HCT116 (cell line): ENCODE measurements around the gene TMEM238L. TPM values are rescaled to one million over a fixed set of nuclear protein-coding genes. Genes with fewer than 3 reads are reported as not detected.

ENCODE experiments used
- ATAC-seq: fragments of 200-7000 bp; cut with Tn5 transposase; 2 replicates; pipeline ENCODE4 v1.9.1; 2020; ENCODE audit warnings: mild to moderate bottlenecking, moderate library complexity
- BruUV-seq: library from RNA; stranded (reverse); fragments of 400-500 nt; replicated peaks from 2 replicates; lab custom pipeline; 2021; lab: Mats Ljungman, UMichigan
- CTCF ChIA-PET: fragments of 300-600 bp; sonication (Branson Sonifier 250); formaldehyde crosslinking; loops from one replicate; lab custom pipeline; 2021; ENCODE audit warnings: antibody characterized with exemption; lab: Charles Lee
- POLR2A ChIA-PET: fragments of 300-600, 350-600 bp; sonication (Branson Sonifier 250); formaldehyde crosslinking; loops from one replicate; lab custom pipeline; 2021; ENCODE audit warnings: antibody characterized with exemption; lab: Charles Lee
- RAD21 ChIA-PET, 2 experiments: fragments of 300-600 bp; sonication (Branson Sonifier 250); formaldehyde crosslinking; loops; one replicate each; lab custom pipeline; 2023; ENCODE audit warnings: low total read pairs in 2 of 2; ENCODE audit not compliant: uncharacterized antibody in 2 of 2, unreplicated experiment in 2 of 2, low non-redundant PET in 1 of 2; lab: Charles Lee
- DNase-seq: peaks from one replicate; pipeline ENCODE4 v3.0.0-alpha.2; 2010; ENCODE audit warnings: low read depth, low spot score
- H2AFZ ChIP-seq: fragments of 200-600 bp; shearing (Covaris generic), sonication (generic); 2 replicates; pipeline ENCODE4 v1.6.1; 2017; ENCODE audit warnings: low read depth, mixed run types, mixed read lengths, antibody characterized with exemption, low read length; ENCODE audit not compliant: poor library complexity, severe bottlenecking
- H3K27ac ChIP-seq: 2 replicates; pipeline ENCODE4 v1.5.1; 2012; ENCODE audit warnings: low read depth, low read length
- H3K27me3 ChIP-seq: fragments of 200-600 bp; sonication (generic); 2 replicates; pipeline ENCODE4 v1.6.1; 2016; ENCODE audit warnings: mixed run types, low read length, mixed read lengths; ENCODE audit not compliant: insufficient read depth
- H3K36me3 ChIP-seq, 2 experiments: fragments of 200-500 bp in 1 of 2; fragments of 200-600 bp in 1 of 2; sonication (Bioruptor generic) in 1 of 2; sonication (generic) in 1 of 2; 2 replicates each; pipeline versions ENCODE4 v1.5.1 to v1.6.1; 2014 to 2016; ENCODE audit warnings: low read length in 2 of 2, inconsistent platforms in 1 of 2, mixed read lengths in 1 of 2, mixed run types in 1 of 2; ENCODE audit not compliant: insufficient read depth in 2 of 2, control insufficient read depth in 1 of 2
- H3K4me1 ChIP-seq, 2 experiments: fragments of 200-600 bp in 1 of 2; sonication (generic) in 1 of 2; 2 replicates each; pipeline versions ENCODE4 v1.5.1 to v1.6.1; 2012 to 2017; ENCODE audit warnings: low read length in 2 of 2, inconsistent platforms in 1 of 2, mild to moderate bottlenecking in 1 of 2, mixed read lengths in 1 of 2, mixed run types in 1 of 2, moderate library complexity in 1 of 2; ENCODE audit not compliant: insufficient read depth in 2 of 2, control insufficient read depth in 1 of 2
- H3K4me2 ChIP-seq: fragments of 200-600 bp; sonication (generic); 2 replicates; pipeline ENCODE4 v1.6.1; 2017; ENCODE audit warnings: mixed run types, low read length, mixed read lengths
- H3K4me3 ChIP-seq, 2 experiments: fragments of 200-600 bp in 1 of 2; sonication (generic) in 1 of 2; replicated peaks in 1 of 2; 2 replicates each; pipeline ENCODE4 v1.5.1; 2011 to 2016; ENCODE audit warnings: low read length in 2 of 2, control low read depth in 1 of 2, low read depth in 1 of 2, mild to moderate bottlenecking in 1 of 2, mixed read lengths in 1 of 2, mixed run types in 1 of 2
- H3K79me2 ChIP-seq: fragments of 200-600 bp; sonication (generic); 2 replicates; pipeline ENCODE4 v1.6.1; 2017; ENCODE audit warnings: mild to moderate bottlenecking, mixed run types, low read length, moderate library complexity, mixed read lengths; ENCODE audit not compliant: insufficient read depth
- H3K9ac ChIP-seq: fragments of 200-600 bp; sonication (generic); 2 replicates; pipeline ENCODE4 v1.6.1; 2016; ENCODE audit warnings: low read length, mixed read lengths
- H3K9me2 ChIP-seq: fragments of 200-600 bp; sonication (generic), shearing (Covaris generic); 2 replicates; pipeline ENCODE4 v1.6.1; 2017; ENCODE audit warnings: mixed run types, mild to moderate bottlenecking, moderate library complexity; ENCODE audit not compliant: insufficient read depth
- H3K9me3 ChIP-seq, 2 experiments: fragments of 200-500 bp in 1 of 2; fragments of 200-600 bp in 1 of 2; sonication (Bioruptor generic) in 1 of 2; sonication (generic) in 1 of 2; 2 replicates each; pipeline ENCODE4 v1.6.1; 2014 to 2017; ENCODE audit warnings: low read length in 2 of 2, mixed read lengths in 2 of 2, inconsistent platforms in 1 of 2, low read depth in 1 of 2, mild to moderate bottlenecking in 1 of 2, mixed run types in 1 of 2, moderate library complexity in 1 of 2; ENCODE audit not compliant: control insufficient read depth in 1 of 2, insufficient read depth in 1 of 2
- H4K20me1 ChIP-seq: fragments of 200-600 bp; sonication (generic), shearing (Covaris generic); 2 replicates; pipeline ENCODE4 v1.6.1; 2017; ENCODE audit warnings: mixed run types, mild to moderate bottlenecking, moderate library complexity; ENCODE audit not compliant: insufficient read depth
- CTCF ChIP-seq, 3 experiments: fragments of 200-600 bp in 1 of 3; sonication (generic) in 1 of 3; IDR thresholded peaks in 2 of 3; conservative IDR thresholded peaks in 1 of 3; 2 replicates each; pipeline ENCODE4 v1.5.1; 2012 to 2017; ENCODE audit warnings: low read depth in 2 of 3, low read length in 2 of 3, antibody characterized with exemption in 1 of 3, borderline replicate concordance in 1 of 3, control low read depth in 1 of 3, mild to moderate bottlenecking in 1 of 3, mixed read lengths in 1 of 3, mixed run types in 1 of 3, moderate library complexity in 1 of 3; ENCODE audit not compliant: insufficient read depth in 1 of 3
- EGR1 ChIP-seq: IDR thresholded peaks from 2 replicates; pipeline ENCODE4 v1.6.1; 2012; ENCODE audit warnings: low read depth
- FOSL1 ChIP-seq: IDR thresholded peaks from 2 replicates; pipeline ENCODE4 v1.6.1; 2012; ENCODE audit warnings: low read depth
- MAX ChIP-seq: IDR thresholded peaks from 2 replicates; pipeline ENCODE4 v1.6.1; 2012
- POLR2AphosphoS5 ChIP-seq: IDR thresholded peaks from 2 replicates; pipeline ENCODE4 v1.6.1; 2011; ENCODE audit warnings: mild to moderate bottlenecking, low read depth, low read length, moderate library complexity
- RAD21 ChIP-seq: IDR thresholded peaks from 2 replicates; pipeline ENCODE4 v1.6.1; 2012; ENCODE audit warnings: low read depth, mild to moderate bottlenecking
- REST ChIP-seq: IDR thresholded peaks from 2 replicates; pipeline ENCODE4 v1.6.1; 2012; ENCODE audit warnings: low read depth
- YY1 ChIP-seq: IDR thresholded peaks from 2 replicates; pipeline ENCODE4 v1.6.1; 2011; ENCODE audit warnings: low read length, low read depth, moderate library complexity, mild to moderate bottlenecking; ENCODE audit not compliant: insufficient replicate concordance; ENCODE audit errors: extremely low read depth
- intact Hi-C: fragments of 100-400 bp; cut with micrococcal nuclease; formaldehyde crosslinking; loops from 2 replicates; pipeline ENCODE4 v1.10.0; 2022
- total RNA-seq: library from RNA; stranded (reverse); gene quantifications from one replicate; pipeline ENCODE4 v1.2.1, GENCODE V29; 2021; ENCODE audit not compliant: unreplicated experiment
- TF ChIP-seq, protein P1 (sequence below): IDR thresholded peaks from 2 replicates; pipeline ENCODE4 v1.6.1; 2011; ENCODE audit warnings: mild to moderate bottlenecking, low read length, moderate library complexity; ENCODE audit not compliant: insufficient replicate concordance; ENCODE audit errors: extremely low read depth

The TMEM238L gene
- total RNA-seq, 1 experiment from 2014 or later, result not detected

GRCh38 chr17:10821770-10822169 is 17.9 kb upstream of the TMEM238L start:
- Histone ChIP-seq H3K36me3 (no peaks in the 10 kb centered on the region), H3K4me2 (no peak overlapping the region), H2AFZ (no peak overlapping the region), H3K9me3 (no peaks in the 10 kb centered on the region), H3K4me3 (no peak overlapping the region), H3K79me2 (no peaks in the 10 kb centered on the region), H4K20me1 (no peaks in the 10 kb centered on the region), H3K4me1 (no peaks in the 10 kb centered on the region), H3K27ac (no peak overlapping the region), H3K9me2 (no peaks in the 10 kb centered on the region), H3K9ac (no peak overlapping the region), H3K27me3 (peaks cover 39% of the 10 kb centered on the region)
- RAD21 ChIA-PET, result no interaction called here
- CTCF ChIA-PET, result interaction anchor here (1.0 kb wide), 1 partner anchor 49 kb away, joined by 3 read pairs; no protein-coding TSS in a partner anchor
- DNase-seq (no peak), ATAC-seq (no peak)
- POLR2A ChIA-PET, result no interaction called here
- intact Hi-C loops, result no loop called here
- no TSS peak for BruUV-seq
- TF ChIP-seq CTCF (IDR thresholded peaks at IDR 0.05 in 2 of 3, conservative IDR thresholded peaks at IDR 0.05 in 1 of 3; ENCODE audit: borderline replicate concordance in 1 of 3, insufficient read depth in 1 of 3, low read depth in 2 of 3, low read length in 2 of 3), result no peak
- no peak for TF ChIP-seq MAX
- no peak for TF ChIP-seq POLR2AphosphoS5
- no peak for TF ChIP-seq EGR1
- no peak for TF ChIP-seq FOSL1
- TF ChIP-seq REST, result no peak
- no peak for TF ChIP-seq RAD21
- TF ChIP-seq, protein P1, sequence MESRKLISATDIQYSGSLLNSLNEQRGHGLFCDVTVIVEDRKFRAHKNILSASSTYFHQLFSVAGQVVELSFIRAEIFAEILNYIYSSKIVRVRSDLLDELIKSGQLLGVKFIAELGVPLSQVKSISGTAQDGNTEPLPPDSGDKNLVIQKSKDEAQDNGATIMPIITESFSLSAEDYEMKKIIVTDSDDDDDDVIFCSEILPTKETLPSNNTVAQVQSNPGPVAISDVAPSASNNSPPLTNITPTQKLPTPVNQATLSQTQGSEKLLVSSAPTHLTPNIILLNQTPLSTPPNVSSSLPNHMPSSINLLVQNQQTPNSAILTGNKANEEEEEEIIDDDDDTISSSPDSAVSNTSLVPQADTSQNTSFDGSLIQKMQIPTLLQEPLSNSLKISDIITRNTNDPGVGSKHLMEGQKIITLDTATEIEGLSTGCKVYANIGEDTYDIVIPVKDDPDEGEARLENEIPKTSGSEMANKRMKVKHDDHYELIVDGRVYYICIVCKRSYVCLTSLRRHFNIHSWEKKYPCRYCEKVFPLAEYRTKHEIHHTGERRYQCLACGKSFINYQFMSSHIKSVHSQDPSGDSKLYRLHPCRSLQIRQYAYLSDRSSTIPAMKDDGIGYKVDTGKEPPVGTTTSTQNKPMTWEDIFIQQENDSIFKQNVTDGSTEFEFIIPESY, result no peak
- TF ChIP-seq YY1, result no peak
